GM10266 (cell line): ENCODE results near the gene MT2A.
"Not testable (repeated sequence)": the region's sequence is repeated elsewhere in the genome, so short reads cannot be mapped to it uniquely, and the experiment has no call there.

Source experiments
- DNase-seq: peaks from one replicate; pipeline ENCODE4 v3.0.0; 2012; ENCODE audit errors: extremely low spot score
- CTCF ChIP-seq: IDR thresholded peaks from 2 replicates; pipeline ENCODE4 v1.5.1; 2012; ENCODE audit warnings: mild to moderate bottlenecking, low read depth; ENCODE audit not compliant: control insufficient read depth, insufficient read depth; ENCODE audit errors: missing control alignments

MT2A gene

GRCh38 chr16:56574625-56575024, 33.8 kb upstream of the MT2A start:
- no peak for DNase-seq

GRCh38 chr16:56576585-56577299, 31.6 kb upstream of the MT2A start:
- DNase-seq = peak; percentile 85

More at GRCh38 chr16:56574625-56575024, 33.8 kb upstream of the MT2A start:
- no peak for TF ChIP-seq CTCF

GRCh38 chr16:56577300-56577625, 31.1 kb upstream of the MT2A start:
- DNase-seq = no peak
- no peak for TF ChIP-seq CTCF

More at GRCh38 chr16:56576585-56577299, 31.6 kb upstream of the MT2A start:
- TF ChIP-seq CTCF = peak; percentile 84

- DNase-seq = no peak
- no peak for TF ChIP-seq CTCF
Observed at GRCh38 chr16:56580391-56581048, 27.9 kb upstream of the MT2A start.

- DNase-seq = not testable (repeated sequence)
Observed at GRCh38 chr16:56582911-56583310, 25.5 kb upstream of the MT2A start.

GRCh38 chr16:56583351-56584168, 24.8 kb upstream of the MT2A start:
- TF ChIP-seq CTCF = no peak
- DNase-seq = no peak

- no peak for TF ChIP-seq CTCF
- DNase-seq = no peak
Observed at GRCh38 chr16:56584276-56584675, 24.1 kb upstream of the MT2A start.
